ENCODE results near the gene LRRC32.

Gene LRRC32

DNA sequence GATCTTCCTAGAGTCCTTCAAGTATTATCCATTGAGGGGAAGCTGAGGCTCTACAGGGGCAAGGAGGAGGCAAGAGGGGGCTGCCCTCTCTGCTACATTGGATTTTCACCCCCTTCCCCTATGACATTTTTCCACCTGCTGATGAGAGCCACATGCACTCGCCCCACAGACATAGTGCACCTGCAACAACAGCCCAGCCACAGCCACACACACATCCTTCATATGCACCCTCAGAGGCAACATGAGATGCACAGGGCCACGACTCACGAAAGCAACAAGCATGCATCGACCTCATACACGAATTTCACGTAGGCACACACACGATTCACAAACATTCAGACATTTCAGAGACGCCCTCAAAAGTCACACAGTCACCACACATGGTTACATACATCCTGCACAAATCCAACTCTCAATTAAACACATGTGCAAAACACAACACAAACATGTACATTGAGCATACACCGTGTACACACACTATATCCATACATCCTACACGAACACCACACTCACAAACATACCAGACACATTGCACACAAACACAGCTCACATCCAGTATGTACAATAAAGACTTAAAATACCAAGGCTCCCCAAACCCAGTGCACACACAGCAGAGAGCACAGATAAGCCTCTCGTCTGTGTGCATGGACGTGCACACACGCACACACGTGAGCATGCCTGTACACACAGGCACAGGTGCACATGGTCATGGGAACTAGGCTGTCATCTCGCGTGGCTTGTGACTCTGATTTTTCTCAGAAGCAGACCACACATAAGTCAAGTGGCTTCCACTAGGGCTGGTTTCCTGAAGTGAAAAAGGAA is 6.3 kb upstream of the LRRC32 start:
- no peak for DNase-seq

DNA sequence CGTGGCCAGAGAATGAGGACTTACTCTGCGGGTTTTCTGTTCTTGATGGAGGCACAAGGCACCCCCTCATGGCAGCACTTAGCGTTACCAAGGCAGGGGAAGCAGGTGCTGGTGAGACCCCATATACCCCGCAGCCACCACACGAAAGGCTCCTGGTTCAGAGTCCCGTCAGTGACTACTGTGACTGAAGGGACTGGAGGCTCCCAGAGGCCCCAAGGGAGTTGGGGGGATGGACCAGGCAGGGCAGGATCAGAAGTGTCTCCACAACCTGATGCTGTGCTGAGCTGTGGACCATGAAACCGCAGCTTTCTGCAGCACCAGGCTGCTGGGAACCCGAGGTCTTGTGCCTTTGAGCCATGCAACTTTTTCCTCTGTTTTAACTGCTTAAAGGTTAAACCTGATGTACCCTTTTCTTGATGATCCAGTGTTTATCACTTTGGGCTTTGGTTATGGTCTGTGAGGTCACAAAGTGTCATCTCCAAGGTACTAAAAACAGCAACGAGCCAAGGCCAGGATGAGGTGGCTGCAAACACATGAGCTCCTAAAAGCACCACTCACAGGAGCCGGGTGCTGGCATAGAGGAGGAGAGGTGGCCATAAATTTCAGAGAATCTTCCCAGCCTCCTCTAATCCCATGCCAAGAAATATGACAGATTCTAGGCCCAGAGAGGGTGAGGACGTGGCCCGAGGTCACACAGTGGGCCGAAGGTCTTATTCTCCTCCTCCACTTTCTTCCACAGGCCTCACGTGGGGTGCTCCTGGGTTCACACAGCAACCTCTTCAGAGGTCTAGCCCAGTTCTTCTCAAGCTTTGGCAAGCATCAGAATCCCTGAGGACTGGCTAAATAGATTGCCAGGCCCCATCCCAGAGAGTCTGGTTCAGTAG is 4.2 kb upstream of the LRRC32 start:
- no peak for DNase-seq

DNA sequence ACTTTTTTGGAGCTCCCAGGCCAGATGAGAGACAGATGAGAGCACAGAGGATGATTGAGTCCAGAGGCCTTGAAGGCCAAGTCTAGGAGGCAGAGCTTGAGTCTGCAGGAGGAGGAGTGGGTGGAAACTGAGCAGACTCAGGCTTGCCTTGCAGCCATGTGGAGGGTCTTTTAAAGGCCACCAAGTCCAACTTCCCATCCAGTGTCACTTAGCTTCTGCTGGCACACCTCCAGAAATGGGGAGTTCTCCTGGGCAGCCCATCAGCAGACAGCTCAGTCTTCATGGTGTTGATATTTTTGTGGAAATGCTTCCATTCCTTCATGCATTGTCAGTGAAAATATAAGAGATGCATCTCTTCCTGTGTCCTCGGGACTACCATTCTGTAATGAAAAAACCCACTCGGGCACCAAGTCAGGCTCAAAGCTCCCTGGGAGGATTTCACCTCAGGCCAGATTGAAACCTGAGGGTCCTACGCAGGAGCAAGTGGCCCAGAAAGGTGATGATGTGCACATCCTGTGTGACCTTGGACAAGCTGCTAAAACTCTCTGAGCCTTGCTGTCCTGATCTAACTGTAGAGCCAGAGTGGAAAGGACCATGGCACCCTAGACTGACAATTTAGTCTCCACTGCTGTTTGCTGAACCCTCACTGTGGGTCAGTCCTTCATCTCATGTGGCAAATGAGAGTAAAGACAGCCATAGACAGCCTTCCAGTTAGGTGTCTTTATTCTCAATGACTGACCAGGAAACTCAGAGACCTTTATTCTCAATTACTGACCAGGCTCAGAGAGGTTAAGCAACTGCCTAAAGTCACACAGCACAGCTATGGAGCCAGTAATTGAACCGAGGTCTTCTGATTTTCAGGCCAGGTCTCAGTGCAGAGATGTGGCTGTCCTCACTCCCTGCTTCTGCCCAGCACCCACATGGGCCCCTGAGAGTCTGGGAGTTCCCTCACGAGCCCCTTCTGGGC is 2.9 kb upstream of the LRRC32 start:
- DNase-seq, result no peak

- peak; percentile 48 for DNase-seq
Observed at GRCh38 chr11:76672431-76673175, 2.1 kb upstream of the LRRC32 start.

DNA sequence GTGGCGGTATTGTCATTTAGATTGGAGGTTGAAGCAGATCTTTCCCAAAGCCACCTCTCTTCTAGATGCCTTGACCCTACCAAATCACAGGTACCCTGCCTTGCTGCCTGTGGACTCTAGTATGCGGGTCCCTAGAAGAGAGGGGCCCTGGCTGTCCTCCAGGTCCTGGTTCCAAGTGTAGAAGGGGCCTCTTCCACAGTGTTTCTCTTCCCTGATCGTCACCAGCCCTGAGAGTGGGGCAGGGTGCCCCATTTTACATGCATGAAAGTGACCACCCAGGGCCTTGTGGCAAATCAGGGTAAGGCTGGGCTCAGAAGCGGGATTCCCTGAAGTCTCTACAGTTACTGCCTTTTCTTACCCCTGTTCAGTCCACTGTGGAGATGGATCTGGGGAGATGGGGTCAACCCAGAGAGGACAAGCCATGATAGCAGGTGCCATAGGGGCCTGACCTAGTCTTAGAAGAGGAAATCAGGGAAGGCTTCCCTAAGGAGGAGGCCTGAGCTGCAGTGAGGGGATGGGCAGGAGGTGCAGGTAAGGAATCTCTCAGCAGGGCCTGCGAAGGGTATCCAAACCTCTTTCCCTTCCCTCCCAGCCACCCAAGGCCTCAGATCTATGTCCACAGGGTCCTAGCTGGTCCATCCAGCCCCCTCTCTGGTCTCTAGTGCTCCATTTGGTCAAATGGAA is 1.2 kb upstream of the LRRC32 start:
- no peak for DNase-seq

DNA sequence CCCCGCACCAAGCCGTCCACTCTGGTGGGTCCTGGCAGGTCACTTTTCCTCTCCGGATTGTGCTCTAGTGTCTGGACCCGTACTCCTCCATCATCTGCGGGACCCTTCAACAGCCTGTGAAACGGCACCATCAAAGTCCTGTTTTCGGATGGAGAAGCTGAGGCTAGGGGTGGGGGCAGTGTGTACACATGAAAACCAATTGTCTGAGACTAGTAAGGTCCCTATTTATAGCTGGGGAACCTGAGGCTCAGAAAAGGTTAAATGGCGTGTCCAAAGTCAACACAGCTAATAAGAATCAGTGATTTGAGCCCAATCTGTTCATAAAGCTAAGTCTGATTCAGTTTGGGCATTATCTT is 668 bp upstream of the LRRC32 start:
- no peak for DNase-seq

GRCh38 chr11:76669901-76670484 is 554 bp downstream of the LRRC32 start:
- DNase-seq, result no peak

- DNase-seq, result no peak
Observed at GRCh38 chr11:76668362-76669155, 2.0 kb downstream of the LRRC32 start.

GRCh38 chr11:76667856-76668255 is 2.7 kb downstream of the LRRC32 start:
- no peak for DNase-seq

DNA sequence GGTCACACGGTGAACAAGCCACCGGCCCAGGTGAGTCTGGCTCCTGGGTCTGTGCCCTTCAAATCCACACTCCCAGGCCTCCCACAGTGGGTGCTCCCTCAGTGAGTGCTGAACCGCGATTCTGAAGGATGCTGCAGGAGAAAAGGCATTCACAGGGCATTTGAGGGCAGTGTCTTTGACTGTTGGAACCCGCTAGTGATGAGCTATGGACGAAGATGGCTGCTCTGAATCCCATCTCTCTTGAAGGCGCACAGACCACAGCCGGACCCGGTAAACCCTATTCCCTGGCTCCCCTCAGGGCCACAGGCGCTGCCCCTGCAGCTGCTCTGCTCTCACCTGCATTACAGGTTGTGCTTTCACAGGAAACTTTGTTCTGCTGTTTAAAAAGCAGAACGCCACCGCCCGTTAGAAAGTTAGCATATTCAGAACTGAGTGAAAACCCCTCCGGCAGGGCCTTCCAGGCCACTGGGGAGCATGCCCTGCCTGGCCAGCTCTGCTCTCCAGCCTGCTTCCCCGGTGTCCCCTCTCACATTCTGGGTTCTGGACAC is 3.2 kb downstream of the LRRC32 start:
- no peak for DNase-seq

DNA sequence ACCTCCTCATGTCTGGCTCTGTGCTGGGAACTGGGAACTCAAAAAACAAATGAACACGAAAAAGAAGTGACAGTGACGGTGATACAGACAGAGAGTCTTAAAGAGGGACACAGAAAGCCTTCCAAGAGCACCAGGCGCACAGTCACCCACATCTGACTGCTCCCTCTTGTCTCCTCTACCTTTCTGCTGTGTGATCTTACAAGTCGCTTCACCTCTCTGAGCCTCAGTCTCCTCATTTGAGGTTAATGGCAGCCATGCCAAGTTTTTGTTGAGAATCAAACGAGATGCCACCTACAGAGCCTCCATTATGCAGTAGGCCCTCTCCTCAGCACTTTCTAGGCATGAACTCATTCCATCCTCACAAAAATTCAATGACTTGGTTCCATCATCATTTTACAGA is 3.7 kb downstream of the LRRC32 start:
- DNase-seq, result no peak

- DNase-seq, result no peak
Observed at GRCh38 chr11:76666408-76666807, 4.1 kb downstream of the LRRC32 start.

DNA sequence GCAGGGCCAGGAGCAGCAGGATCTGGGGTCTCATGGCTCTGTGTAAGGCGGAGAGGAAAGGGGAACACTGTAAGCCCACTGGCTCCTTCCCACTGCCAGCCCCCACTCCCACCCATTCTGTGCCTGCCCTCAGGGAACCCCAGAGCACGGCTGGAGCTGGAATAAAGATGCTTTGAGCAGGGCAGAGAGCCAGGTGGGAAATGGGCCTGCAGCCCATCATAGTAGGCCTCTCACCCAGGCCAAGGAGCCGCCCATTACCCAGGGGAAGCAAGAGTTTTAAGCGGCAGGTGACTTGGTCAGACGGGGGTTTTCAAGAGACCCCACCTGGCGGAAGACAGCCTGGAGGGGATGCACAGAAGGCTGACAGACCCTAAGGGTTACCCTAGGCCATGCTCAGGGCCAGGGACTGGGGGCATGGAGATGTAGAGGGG is 4.6 kb downstream of the LRRC32 start:
- DNase-seq, result no peak

- DNase-seq, result no peak
Observed at GRCh38 chr11:76665172-76665571, 5.4 kb downstream of the LRRC32 start.

DNA sequence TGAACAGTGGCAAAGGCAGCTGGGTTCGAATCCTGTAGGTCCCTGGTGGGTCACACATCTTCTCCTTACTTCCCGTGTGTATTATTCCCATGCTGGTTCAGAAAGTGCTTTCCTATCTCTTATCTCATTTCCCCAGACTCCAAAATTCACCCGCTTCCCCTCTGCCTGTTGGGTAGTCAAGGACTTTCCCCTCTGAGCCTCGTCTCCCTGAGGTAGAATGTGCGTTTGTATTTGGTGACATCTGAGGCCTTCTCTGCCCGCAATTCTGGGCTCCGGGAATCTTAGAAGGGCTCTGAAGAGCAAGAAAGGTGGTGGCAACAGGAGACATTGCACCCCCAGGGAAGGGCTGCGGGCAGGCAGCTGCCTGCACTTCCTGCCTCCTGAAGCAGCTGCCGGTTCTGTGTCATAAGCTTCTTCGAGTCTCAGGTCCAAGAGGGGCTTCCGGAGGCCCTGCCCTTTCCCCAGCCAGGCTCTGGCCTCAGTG is 5.9 kb downstream of the LRRC32 start:
- DNase-seq, result peak; percentile 39

DNA sequence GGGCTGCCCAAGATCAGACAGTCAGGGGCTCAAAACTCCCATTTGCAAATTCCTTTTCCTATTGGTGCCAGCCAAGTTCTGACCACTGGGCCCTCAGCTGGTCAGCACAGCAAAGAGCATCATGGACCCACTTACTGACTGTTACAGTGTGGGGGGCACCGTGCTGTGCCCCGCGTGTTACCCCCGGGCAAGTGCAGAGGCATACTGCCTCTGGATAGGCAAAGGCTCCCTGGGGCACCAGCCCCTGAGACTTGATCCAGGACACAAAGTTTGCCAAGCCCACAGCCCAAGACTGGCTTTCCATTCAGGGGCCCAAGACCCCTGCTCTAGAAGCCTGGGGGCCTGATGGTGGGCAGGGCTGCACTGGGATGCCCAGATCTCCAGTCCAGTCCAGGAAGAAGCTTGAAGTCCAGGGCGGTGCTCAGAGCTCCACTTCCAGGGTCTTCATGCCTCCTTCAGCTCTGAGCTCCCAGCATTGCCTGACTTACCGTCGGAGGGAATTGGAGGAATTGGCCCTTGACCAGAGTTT is 6.6 kb downstream of the LRRC32 start:
- no peak for DNase-seq

- no peak for DNase-seq
Observed at GRCh38 chr11:76663486-76663810, 7.1 kb downstream of the LRRC32 start.

GRCh38 chr11:76662656-76663485 is 7.7 kb downstream of the LRRC32 start:
- DNase-seq, result no peak
